Measurements from ENCODE around the gene SPECC1L.
"Not testable (repeated sequence)": the region's sequence is repeated elsewhere in the genome, so short reads cannot be mapped to it uniquely, and the experiment has no call there.

Gene SPECC1L

DNA sequence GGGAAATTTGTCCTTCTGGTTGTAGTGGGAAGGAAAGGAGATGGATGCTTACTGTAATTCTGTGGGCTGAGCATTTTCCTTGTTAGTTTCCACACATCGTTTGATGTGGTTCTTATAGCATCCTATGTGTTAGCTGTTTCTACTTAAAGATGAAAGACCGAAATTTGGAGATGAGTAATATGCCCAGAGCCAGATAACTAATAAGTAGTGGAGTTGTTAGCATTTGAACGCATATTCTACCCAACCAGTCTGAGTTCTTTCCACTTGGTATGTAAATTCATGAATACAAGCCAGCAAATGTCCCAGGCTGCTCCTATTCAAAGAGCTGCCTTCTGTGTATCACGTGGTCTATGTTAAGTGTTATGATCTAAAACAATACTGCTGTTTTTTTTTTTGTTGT lies 14.6 kb downstream of the SPECC1L start:
- no peak for DNase-seq

DNA sequence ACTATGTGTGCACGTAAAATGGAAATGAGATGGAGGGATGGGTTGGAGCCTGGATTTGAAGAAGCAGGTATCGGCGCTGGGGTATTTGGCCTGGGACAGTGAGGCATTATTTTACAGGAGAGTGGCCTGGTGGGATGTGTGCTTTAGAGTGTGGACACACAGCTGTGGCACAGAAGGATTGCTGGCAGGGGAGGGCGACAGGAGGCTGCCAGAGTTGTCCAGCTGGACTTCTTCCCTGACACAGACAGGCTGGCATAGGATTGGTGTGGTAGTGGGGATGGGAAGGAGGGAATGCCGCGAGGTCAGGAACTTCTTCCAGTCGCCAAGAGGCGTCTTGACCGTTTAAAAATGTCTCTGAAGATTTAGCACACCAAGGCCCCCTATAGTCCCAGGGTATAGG lies 16.6 kb downstream of the SPECC1L start:
- not testable (repeated sequence) for DNase-seq

DNA sequence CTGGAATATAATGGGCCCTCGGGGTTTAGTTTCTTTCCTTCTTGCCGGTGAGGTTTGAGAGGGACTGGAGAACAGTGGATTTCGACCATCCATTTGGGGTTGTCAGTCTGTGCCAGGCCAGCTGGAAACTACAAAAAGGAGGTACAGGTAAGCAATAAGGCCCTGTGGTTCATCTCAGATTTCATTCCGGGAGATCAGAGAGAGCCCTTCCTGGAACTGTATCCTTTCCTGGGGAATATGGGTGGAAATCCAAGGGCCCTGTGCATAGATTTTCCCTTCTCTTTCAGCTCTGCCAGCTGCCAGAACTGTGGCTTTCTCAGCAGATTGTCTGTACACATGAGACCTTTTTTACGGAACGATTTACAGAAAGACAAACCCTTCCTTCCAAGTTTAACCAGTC lies 17.2 kb downstream of the SPECC1L start:
- DNase-seq: not testable (repeated sequence)

DNA sequence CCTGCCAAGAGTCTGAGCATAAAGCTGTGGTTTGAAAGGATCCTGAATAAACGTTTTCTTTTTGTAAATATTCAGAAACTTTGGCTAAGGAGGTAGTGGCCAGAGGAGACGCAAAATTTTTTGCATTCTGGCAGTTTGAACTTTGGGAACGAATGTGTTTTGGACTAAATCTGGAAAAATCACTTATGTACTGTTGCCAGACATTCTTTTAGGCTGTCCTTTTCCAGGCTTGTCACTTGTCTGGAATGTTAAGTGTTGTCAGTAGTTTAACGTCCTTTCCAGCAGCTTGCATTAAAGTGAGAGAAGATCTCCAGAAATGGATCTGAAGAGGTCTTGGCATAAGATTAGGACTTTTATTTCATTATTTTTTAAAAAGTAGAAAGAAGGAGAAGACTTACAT lies 18.5 kb downstream of the SPECC1L start:
- no peak for DNase-seq

DNA sequence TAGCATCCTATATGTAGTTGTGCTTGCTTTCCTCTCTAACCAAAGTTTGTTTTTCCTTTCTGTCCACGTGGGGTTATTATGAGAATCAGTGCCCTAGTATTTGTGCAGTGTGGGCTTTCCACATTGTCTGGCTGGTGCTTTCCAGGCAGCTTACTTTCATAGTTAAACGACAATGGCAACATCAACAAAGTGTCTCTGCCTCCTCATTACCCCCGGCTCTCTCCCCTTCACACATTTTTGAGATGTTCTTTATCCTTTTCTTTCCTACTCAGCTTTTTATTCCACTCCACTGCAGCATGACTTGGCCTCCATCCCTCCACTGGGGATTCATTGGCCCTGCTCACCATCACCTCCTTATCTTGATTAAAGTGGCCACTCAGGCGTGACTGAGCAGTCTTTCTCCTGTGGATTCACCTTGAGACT lies 19.1 kb downstream of the SPECC1L start:
- DNase-seq: no peak

DNA sequence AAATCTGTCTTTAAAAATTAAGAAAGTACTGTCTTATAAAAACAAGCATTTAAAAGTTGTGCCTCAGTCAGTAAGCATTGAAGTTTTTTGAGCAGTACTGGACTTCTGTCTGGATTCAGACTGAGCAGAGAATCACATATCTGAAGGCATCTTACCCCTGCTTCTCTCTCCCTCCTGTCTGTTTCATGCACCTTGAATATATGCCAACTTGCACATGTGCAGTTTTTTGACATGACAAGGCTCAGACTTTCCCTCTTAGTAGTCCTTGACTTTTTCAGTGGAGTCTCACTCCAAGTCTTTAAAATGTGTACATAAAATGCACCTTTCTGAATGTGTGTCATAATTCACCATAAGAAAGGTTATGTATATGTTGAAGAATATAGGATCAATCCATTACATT lies 19.8 kb downstream of the SPECC1L start:
- DNase-seq: no peak

DNA sequence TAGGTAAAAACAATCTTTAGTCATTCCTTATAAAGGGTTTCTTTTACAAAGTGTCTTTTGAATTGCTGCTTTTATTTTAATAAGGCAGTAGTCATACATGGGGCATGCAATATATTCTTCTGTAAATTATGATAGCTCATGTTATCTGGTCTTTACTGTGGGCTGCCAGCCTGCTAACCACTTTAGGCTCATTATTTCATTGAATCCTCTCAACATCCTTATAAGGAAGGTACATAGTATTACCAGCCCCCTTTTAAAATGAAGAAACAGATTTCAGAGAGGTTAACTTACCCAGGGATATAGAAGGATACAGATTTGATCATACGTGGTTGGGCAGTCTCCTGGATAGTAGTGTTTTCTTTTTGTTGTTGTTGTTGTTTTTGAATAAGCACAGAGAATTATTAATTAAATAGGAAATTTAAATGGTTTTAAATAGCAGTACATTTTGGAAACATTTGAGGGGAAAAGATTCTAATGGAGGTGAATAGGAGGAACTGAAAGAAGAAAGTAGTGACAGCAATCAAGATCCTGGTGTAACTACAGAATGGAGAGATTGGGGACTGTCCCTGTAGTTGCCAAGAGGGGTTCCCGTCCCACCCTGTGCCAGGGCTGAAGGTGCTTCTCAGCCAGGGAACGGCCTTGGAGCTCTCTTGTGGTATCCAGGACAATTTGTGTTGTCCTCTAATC lies 21.0 kb downstream of the SPECC1L start:
- DNase-seq: no peak

DNA sequence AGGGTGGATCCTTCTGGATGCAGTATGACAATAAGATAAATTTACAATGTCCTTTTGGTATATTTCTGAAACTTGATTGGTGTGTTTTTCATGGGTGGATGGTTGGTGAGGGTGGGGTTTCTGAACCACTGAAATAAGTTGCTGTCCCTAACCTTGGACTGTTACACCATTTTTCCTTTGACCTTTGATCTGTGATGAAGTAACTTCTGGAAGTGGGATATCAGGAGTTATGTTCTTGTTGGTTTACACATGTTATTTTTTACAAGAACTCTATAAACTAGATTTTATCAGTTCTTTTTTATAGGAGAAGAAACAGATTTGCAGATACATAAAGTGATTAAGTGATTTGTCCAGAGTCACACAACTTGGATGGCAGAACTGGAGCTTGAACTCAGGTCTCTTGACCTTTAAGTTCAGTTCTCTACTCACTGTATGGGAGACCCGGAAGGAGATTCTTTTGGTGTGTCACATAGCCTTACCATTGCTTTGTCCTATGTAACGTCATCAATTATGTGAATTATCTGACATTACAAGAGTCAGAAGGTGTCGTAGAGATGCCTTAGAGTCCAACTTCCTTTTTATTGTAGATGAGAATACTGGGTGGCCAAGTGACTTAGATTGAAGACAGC lies 21.7 kb downstream of the SPECC1L start:
- DNase-seq: not testable (repeated sequence)

DNA sequence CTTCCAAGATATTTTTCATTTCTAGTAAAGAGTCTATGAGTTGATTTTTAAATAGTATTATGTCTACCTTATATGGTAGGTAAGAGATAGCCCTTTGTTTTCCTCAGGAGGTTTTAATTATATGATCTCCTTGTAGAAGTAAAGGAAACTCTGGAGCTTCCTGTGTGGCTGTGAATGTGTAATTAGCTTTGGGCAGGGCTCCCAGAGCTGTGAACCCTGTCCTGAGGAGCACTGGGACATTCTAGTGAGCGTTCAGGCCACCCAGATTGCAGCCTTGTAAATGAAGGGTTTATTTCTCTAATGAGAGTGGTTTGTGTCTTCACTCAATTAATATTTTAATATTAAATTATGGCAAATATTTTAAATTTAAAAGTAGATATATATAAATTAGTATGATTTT lies 24.3 kb downstream of the SPECC1L start:
- DNase-seq: not testable (repeated sequence)

DNA sequence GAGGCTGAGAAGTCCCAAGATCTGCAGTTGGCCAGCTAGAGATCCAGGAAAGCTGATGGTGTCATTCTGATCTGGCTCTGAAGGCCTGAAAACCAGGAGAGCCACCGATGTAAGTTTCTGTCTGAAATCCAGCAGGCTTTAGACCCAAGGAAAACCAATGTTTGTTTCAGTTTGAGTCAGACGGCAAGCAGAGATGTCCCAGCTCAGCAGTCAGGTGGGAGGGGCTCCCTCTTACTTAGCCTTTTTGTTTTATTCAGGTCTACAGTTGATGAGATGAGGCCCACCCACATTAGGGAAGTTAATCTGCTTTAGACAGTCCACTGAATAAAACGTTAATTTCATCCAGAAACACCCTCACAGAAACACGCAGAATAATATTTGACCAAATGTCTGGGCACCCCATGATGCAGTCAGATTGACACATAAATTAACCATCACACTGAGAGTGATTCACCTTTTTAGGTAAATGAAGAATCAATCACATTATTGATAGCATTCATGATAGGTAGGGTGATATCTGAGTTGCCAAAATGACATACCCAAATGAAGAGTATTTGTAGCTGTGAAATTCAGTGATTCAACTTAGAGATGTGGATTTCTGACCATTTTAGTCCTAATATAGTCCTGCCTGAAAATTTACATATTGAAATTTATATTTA lies 28.0 kb downstream of the SPECC1L start:
- not testable (repeated sequence) for DNase-seq

DNA sequence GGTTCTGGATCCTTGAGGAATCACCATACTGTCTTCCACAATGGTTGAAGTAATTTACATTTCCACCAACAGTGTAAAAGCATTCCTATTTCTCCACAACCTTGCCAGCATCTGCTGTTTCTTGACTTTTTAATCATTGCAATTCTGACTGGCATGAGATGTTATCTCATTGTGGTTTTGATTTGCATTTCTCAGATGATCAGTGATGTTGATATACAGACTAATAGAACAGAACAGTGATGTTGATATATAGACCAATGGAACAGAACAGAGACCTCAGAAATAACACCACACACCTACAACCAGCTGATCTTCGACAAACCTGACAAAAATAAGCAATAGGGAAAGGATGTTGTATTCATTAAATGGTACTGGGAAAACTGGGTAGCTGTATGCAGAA lies 29.9 kb downstream of the SPECC1L start:
- DNase-seq: not testable (repeated sequence)

DNA sequence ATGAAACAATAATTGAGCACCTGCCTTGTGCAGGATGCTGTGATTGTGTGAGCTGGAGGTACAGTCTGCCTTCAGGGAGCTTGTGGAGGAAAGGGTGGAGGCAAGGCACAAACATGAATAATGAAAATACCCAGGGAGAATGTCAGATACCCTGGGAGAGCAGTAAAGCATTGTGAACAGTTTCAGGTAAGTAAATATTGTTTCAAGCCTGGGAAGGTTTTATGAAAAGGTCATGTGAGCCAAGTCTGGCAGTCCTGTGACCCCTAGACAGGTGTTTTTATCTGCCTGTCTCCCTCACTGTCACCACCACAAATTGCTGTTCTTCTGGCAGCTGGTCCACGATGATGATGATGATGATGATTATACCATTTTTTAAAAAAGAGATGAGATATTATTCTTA lies 32.0 kb downstream of the SPECC1L start:
- peak in 1 of 3 experiments; percentile 21 for DNase-seq

DNA sequence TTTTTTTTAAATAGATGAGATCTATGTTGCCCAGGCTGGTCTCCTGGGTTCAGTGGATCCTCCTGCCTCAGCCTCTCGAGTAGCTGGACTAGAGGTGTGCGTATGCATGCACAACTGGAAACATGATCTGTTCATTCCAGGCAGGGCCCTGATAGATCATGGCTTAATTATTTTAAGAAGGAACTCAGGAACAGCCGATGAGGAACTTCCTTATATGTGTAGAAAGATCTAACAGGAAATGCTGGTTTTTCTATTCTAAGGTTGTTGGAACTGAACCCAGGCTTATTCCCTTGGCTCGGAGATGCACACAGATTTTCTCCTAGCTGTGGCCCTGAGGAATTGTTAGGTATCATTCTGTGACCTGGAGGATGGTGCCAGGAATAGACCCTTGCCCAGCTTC lies 32.4 kb downstream of the SPECC1L start:
- DNase-seq: no peak

DNA sequence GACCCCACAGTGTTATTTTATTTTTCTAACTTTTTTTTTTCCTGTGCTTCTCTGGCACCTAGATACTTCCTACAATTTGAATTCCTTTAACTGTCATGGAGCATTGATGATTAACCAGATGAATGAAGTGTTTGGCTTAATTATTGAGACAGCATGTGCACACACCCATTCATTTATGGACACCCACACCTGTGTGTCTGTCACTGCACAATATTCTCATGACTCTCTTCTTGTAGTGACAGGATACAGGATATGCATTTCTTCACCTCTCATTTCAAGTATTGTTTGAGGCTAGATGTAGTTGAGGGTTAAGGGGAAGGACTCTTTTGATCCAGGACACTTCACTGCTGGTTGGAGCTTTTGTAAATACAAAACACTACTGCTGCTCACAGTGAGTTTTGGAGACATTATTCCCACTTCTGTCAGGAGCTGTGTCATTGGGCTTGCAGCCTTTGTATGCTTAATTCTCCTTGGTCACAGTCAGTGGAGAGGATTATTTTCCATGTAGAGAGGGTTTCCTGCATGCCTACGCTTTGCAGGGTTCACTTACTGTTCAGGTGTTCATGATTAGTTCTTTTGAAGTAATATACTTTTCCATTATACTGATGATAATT lies 33.5 kb downstream of the SPECC1L start:
- no peak for DNase-seq

DNA sequence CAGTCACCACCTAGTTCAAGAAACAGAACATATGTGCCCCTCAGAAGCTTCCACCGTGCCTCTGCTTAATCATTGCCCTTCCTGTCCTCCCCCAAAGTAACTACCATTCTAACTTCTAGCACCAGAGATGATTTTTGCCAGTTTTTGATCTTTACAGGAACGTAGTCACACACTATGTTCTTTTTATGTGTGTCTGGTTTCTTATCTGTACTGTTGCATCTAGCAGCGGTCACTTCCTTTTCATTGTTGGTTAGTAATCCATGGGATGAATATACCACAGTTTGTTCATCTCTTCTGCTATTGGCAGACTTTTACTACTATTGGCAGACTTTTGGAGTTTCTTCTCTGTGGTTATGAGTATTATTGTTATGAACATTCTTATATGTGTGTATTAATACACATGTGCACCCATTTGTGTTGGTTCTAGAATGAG lies 34.6 kb downstream of the SPECC1L start:
- no peak for DNase-seq

DNA sequence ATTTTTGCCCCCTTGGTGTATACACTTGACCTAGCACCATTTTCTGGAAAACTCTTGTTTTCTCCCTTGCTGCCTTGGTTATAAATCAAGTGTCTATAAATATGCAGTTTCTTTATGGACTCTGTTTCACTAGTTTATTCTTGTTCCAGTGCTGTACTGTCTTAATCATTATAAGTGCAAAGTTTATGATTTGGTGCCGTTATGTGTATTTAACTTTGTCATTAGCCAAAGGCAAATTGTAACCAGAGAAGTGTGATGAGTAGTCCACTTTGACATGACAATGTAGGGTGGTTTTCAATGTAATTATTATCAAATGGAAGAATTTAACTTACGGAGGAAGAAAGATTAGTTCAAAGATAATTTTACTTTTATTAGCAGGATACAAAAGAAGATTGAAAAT lies 40.3 kb downstream of the SPECC1L start:
- no peak for DNase-seq

DNA sequence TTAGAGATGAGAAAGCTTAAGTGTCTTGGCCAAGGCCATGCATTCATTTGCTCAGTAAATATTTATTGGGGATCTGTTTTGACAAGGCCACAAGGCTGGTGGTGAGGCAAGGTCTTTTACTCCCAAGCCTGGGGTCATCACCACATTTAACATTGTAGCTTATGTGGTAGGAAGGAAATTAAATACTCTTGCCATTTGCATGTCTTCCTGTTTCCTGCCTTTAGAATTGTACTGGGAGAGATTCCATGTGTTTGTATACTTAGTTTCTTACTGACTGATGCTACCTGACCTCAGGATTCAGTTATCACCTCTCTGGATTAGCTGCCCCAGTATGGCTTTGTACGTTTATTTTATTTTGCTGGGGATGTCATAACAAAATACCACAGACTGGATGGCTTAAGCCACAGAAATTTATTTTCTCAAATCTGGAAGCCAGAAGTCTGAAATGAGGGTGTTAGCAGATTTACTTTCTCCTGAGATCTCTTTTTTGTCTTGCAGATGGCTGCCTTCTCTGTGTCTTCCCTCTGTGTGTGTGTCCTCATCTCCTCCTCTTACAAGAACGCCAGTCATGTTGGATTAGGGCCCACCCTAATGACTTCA lies 44.8 kb downstream of the SPECC1L start:
- no peak for DNase-seq

DNA sequence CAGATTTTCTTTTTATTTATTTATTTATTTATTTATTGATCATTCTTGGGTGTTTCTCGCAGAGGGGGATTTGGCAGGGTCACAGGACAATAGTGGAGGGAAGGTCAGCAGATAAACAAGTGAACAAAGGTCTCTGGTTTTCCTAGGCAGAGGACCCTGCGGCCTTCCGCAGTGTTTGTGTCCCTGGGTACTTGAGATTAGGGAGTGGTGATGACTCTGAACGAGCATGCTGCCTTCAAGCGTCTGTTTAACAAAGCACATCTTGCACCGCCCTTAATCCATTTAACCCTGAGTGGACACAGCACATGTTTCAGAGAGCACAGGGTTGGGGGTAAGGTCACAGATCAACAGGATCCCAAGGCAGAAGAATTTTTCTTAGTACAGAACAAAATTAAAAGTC lies 45.6 kb downstream of the SPECC1L start:
- DNase-seq: not testable (repeated sequence)

DNA sequence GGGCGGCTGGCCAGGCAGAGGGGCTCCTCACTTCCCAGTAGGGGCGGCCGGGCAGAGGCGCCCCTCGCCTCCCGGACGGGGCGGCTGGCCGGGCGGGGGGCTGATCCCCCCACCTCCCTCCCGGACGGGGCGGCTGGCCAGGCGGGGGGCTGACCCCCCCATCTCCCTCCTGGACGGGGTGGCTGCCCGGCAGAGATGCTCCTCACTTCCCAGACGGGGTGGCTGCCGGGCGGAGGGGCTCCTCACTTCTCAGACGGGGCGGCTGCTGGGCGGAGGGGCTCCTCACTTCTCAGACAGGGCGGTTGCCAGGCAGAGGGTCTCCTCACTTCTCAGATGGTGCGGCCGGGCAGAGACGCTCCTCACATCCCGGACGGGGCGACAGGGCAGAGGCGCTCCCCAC lies 46.9 kb downstream of the SPECC1L start:
- not testable (repeated sequence) for DNase-seq

DNA sequence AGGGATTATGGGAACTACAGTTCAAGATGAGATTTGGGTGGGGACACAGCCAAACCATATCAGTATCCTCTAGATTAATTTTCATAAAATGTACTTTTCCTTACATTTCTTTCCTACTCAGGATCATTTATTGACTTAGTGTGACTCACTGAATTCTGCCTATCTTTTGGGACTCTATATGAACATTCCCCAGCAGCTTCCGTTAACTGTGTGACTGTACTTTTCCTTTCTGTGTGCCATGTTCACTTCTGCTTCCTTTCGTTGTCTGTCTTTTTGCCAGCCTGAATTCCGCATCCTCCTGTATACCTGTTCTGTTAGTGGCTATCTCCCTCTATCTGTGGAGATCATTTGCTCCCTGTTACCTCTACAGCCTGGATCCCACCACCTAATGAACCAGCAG lies 48.8 kb downstream of the SPECC1L start:
- no peak for DNase-seq

DNA sequence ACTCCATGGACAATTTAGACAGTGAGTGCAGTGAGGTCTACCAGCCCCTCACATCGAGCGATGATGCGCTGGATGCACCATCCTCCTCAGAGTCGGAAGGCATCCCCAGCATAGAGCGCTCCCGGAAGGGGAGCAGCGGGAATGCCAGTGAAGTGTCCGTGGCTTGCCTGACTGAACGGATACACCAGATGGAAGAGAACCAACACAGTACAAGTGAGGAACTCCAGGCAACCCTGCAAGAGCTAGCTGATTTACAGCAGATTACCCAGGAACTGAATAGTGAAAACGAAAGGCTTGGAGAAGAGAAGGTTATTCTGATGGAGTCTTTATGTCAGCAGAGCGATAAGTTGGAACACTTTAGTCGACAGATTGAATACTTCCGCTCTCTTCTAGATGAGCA lies 51.4 kb downstream of the SPECC1L start:
- no peak for DNase-seq

DNA sequence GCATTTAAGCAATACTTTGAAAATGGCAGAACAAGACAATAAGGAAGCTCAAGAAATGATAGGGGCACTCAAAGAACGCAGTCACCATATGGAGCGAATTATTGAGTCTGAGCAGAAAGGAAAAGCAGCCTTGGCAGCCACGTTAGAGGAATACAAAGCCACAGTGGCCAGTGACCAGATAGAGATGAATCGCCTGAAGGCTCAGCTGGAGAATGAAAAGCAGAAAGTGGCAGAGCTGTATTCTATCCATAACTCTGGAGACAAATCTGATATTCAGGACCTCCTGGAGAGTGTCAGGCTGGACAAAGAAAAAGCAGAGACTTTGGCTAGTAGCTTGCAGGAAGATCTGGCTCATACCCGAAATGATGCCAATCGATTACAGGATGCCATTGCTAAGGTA lies 51.9 kb downstream of the SPECC1L start:
- no peak for DNase-seq

DNA sequence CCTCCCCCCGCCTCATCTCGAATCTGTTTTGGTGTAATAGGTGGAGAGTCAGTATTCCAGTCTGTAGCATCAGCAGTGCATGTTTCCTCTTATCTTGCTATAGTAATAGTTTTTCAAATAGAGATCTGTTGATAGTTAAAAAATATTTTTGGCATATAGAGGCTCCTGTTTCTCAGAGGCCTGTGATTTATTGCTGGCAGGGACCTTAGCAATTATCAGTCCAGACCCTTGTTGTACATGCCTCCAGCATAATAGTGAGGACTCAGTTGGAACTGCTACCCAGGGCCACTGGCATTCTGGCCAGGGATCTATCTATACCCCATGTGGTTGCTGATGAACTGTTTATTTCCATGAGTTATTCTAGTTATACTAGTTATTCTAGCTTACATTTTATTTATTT lies 52.6 kb downstream of the SPECC1L start:
- DNase-seq: no peak
